Measurements from ENCODE around the gene DRAM1.

- TF ChIP-seq EZH2 (IDR thresholded peaks at IDR 0.05): no peak
- no peak for TF ChIP-seq CTCF (IDR thresholded peaks at IDR 0.05)
- no peak for TF ChIP-seq EZH2phosphoT487 (IDR thresholded peaks at IDR 0.05)
Measured at GRCh38 chr12:101941306-101942249, 64.2 kb downstream of the DRAM1 start.
